H1 (cell line): ENCODE results near the gene FMNL1. TPM values are rescaled to one million over a fixed set of nuclear protein-coding genes. Genes with fewer than 3 reads are reported as not detected.
A peak's percentile ranks its signal among the peaks of the same experiment; 100 is the strongest.

Experiments
- CTCF ChIA-PET: fragments of 300-600 bp; sonication (Branson Sonifier 250); formaldehyde crosslinking; loops from one replicate; lab custom pipeline; 2021; ENCODE audit not compliant: partially characterized antibody; lab: Charles Lee
- POLR2A ChIA-PET: fragments of 300-600 bp; sonication (Branson Sonifier 250); formaldehyde crosslinking; loops from one replicate; lab custom pipeline; 2021; ENCODE audit warnings: inconsistent platforms; ENCODE audit not compliant: partially characterized antibody; lab: Charles Lee
- DNase-seq, 2 experiments: peaks; one replicate each; pipeline versions ENCODE4 v3.0.0 to v3.0.0-alpha.2; 2010 to 2022; ENCODE audit warnings: low spot score in 2 of 2, low read depth in 1 of 2, mixed read lengths in 1 of 2
- FAIRE-seq: peaks from 2 replicates; lab custom pipeline; 2011; peaks lifted over from hg19 to GRCh38; lab: Jason Lieb, UNC
- H2AFZ ChIP-seq: 2 replicates; pipeline ENCODE4 v1.8.1; 2012; ENCODE audit warnings: low read length, inconsistent platforms
- H2AK5ac ChIP-seq: 2 replicates; pipeline ENCODE4 v1.6.1; 2013; ENCODE audit warnings: low read depth, low read length
- H2BK120ac ChIP-seq: replicated peaks from 2 replicates; pipeline ENCODE3; 2013; ENCODE audit warnings: low read depth, low read length, inconsistent platforms
- H2BK12ac ChIP-seq: 2 replicates; pipeline ENCODE4 v1.6.1; 2013; ENCODE audit warnings: low read depth, low read length
- H2BK15ac ChIP-seq: 2 replicates; pipeline ENCODE4 v1.6.1; 2013; ENCODE audit warnings: low read length
- H2BK20ac ChIP-seq: 2 replicates; pipeline ENCODE4 v1.6.1; 2013; ENCODE audit warnings: low read length
- H2BK5ac ChIP-seq: 2 replicates; pipeline ENCODE4 v1.6.1; 2013; ENCODE audit warnings: low read depth, low read length
- H3K14ac ChIP-seq: 2 replicates; pipeline ENCODE4 v1.6.1; 2013; ENCODE audit warnings: inconsistent platforms; ENCODE audit not compliant: insufficient read length
- H3K18ac ChIP-seq: 2 replicates; pipeline ENCODE4 v1.6.1; 2013; ENCODE audit warnings: low read length; ENCODE audit errors: extremely low read depth
- H3K23ac ChIP-seq: 2 replicates; pipeline ENCODE4 v1.6.1; 2013; ENCODE audit warnings: inconsistent platforms; ENCODE audit not compliant: insufficient read length
- H3K23me2 ChIP-seq: 2 replicates; pipeline ENCODE4 v1.6.1; 2013; ENCODE audit warnings: low read depth, low read length
- H3K27ac ChIP-seq: 2 replicates; pipeline ENCODE4 v1.6.1; 2011; ENCODE audit warnings: low read depth, low read length, inconsistent platforms
- H3K27me3 ChIP-seq, 4 experiments: replicated peaks in 1 of 4; 1 replicate in 1 of 4; 2 replicates in 3 of 4; pipeline versions ENCODE4 v1.6.1 to v1.8.1; 2011 to 2013; ENCODE audit warnings: low read length in 3 of 4, mild to moderate bottlenecking in 3 of 4, inconsistent platforms in 2 of 4, mixed read lengths in 2 of 4, moderate library complexity in 1 of 4; ENCODE audit not compliant: control insufficient read depth in 3 of 4, insufficient read depth in 3 of 4; ENCODE audit errors: extremely low read depth in 1 of 4
- H3K36me3 ChIP-seq, 4 experiments: 2 replicates each; pipeline versions ENCODE4 v1.6.1 to v1.8.1; 2011 to 2013; ENCODE audit warnings: mild to moderate bottlenecking in 4 of 4, low read length in 3 of 4, moderate library complexity in 2 of 4, control low read depth in 1 of 4, inconsistent platforms in 1 of 4; ENCODE audit not compliant: insufficient read depth in 4 of 4, control insufficient read depth in 2 of 4
- H3K4ac ChIP-seq: replicated peaks from 2 replicates; pipeline ENCODE3; 2013; ENCODE audit warnings: low read length, low read depth, mixed read lengths, inconsistent platforms; ENCODE audit not compliant: insufficient read length
- H3K4me1 ChIP-seq, 4 experiments: replicated peaks in 1 of 4; 1 replicate in 1 of 4; 2 replicates in 3 of 4; pipeline versions ENCODE4 v1.6.1 to v1.8.1; 2011 to 2013; ENCODE audit warnings: low read length in 3 of 4, inconsistent platforms in 2 of 4, mixed read lengths in 1 of 4; ENCODE audit not compliant: insufficient read depth in 4 of 4, control insufficient read depth in 3 of 4
- H3K4me2 ChIP-seq, 2 experiments: 2 replicates each; pipeline versions ENCODE4 v1.6.1 to v1.8.1; 2011 to 2013; ENCODE audit warnings: low read depth in 2 of 2, low read length in 2 of 2, control low read depth in 1 of 2, inconsistent platforms in 1 of 2, mild to moderate bottlenecking in 1 of 2; ENCODE audit not compliant: insufficient read depth in 1 of 2
- H3K4me3 ChIP-seq, 4 experiments: fragments of 200-600, 300-600 bp in 1 of 4; sonication (generic), shearing (Covaris generic), sonication (Bioruptor Twin) in 1 of 4; 2 replicates each; pipeline versions ENCODE4 v1.5.1 to v1.8.1; 2011 to 2016; ENCODE audit warnings: low read length in 4 of 4, low read depth in 3 of 4, control low read depth in 2 of 4, inconsistent platforms in 2 of 4, mild to moderate bottlenecking in 2 of 4, mixed read lengths in 1 of 4, moderate library complexity in 1 of 4; ENCODE audit not compliant: insufficient read depth in 2 of 4; ENCODE audit errors: extremely low read depth in 1 of 4
- H3K56ac ChIP-seq: replicated peaks from 2 replicates; pipeline ENCODE3; 2013; ENCODE audit warnings: low read depth, mild to moderate bottlenecking, mixed read lengths, low read length, inconsistent platforms; ENCODE audit not compliant: insufficient read length
- H3K79me1 ChIP-seq: 2 replicates; pipeline ENCODE4 v1.6.1; 2013; ENCODE audit warnings: low read depth, low read length, control low read depth
- H3K79me2 ChIP-seq, 2 experiments: 2 replicates each; pipeline versions ENCODE4 v1.6.1 to v1.8.1; 2012 to 2013; ENCODE audit warnings: low read length in 2 of 2, mild to moderate bottlenecking in 2 of 2, inconsistent platforms in 1 of 2; ENCODE audit not compliant: insufficient read depth in 2 of 2, control insufficient read depth in 1 of 2
- H3K9ac ChIP-seq, 4 experiments: replicated peaks in 1 of 4; 1 replicate in 1 of 4; 2 replicates in 3 of 4; pipeline versions ENCODE4 v1.6.1 to v1.8.1; 2011 to 2013; ENCODE audit warnings: low read depth in 3 of 4, low read length in 3 of 4, control low read depth in 2 of 4, mild to moderate bottlenecking in 2 of 4, moderate library complexity in 2 of 4, inconsistent platforms in 1 of 4; ENCODE audit errors: extremely low read depth in 1 of 4
- H3K9me3 ChIP-seq, 2 experiments: 2 replicates each; pipeline versions ENCODE4 v1.6.1 to v1.8.1; 2012 to 2013; ENCODE audit warnings: mild to moderate bottlenecking in 2 of 2, moderate library complexity in 2 of 2, control low read depth in 1 of 2, inconsistent platforms in 1 of 2, low read depth in 1 of 2, low read length in 1 of 2, mixed read lengths in 1 of 2; ENCODE audit not compliant: insufficient read depth in 2 of 2
- H4K20me1 ChIP-seq, 2 experiments: replicated peaks in 1 of 2; 2 replicates each; pipeline versions ENCODE3 to v1.8.1; 2011 to 2013; ENCODE audit warnings: inconsistent platforms in 2 of 2, low read length in 2 of 2, mild to moderate bottlenecking in 1 of 2; ENCODE audit not compliant: insufficient read depth in 2 of 2, control insufficient read depth in 1 of 2
- H4K5ac ChIP-seq: 2 replicates; pipeline ENCODE4 v1.6.1; 2013; ENCODE audit warnings: low read length, low read depth, mixed read lengths, inconsistent platforms; ENCODE audit not compliant: insufficient read length
- H4K8ac ChIP-seq: 2 replicates; pipeline ENCODE4 v1.8.0; 2013; ENCODE audit warnings: mild to moderate bottlenecking, moderate library complexity, low read length, inconsistent platforms; ENCODE audit not compliant: insufficient read depth; ENCODE audit errors: extremely low read depth
- H4K91ac ChIP-seq: replicated peaks from 2 replicates; pipeline ENCODE3; 2013; ENCODE audit warnings: low read length, mixed read lengths, inconsistent platforms; ENCODE audit not compliant: insufficient read length
- ASH2L ChIP-seq: fragments of 200-600, 300-600 bp; sonication (generic); IDR thresholded peaks from one replicate; pipeline ENCODE4 v1.7.1; 2017; ENCODE audit warnings: low read length
- ATF2 ChIP-seq: IDR thresholded peaks from 2 replicates; pipeline ENCODE4 v1.6.1; 2012; ENCODE audit warnings: low read length, inconsistent platforms
- HDAC6 ChIP-seq: IDR thresholded peaks from one replicate; pipeline ENCODE4 v1.7.1; 2012; ENCODE audit warnings: low read depth, mild to moderate bottlenecking, inconsistent platforms, low read length, moderate library complexity
- PHF8 ChIP-seq: fragments of 200-600 bp; sonication (generic); conservative IDR thresholded peaks from 2 replicates; pipeline ENCODE4 v1.7.1; 2012; ENCODE audit warnings: low read depth, mild to moderate bottlenecking, inconsistent platforms, low read length, moderate library complexity
- RAD21 ChIP-seq, 2 experiments: IDR thresholded peaks in 1 of 2; conservative IDR thresholded peaks in 1 of 2; 2 replicates each; pipeline ENCODE4 v1.6.1; 2011; ENCODE audit warnings: low read depth in 2 of 2, low read length in 2 of 2, improper control_type of control experiment in 1 of 2, inconsistent platforms in 1 of 2, mild to moderate bottlenecking in 1 of 2, moderate library complexity in 1 of 2
- SAP30 ChIP-seq: fragments of 300-600 bp; sonication (generic); IDR thresholded peaks from 2 replicates; pipeline ENCODE4 v1.7.1; 2012; ENCODE audit warnings: low read length, moderate library complexity, mild to moderate bottlenecking, inconsistent platforms; ENCODE audit not compliant: insufficient read depth, insufficient replicate concordance
- WGBS, 2 experiments: shearing (Covaris generic) in 1 of 2; methylation state at CpG; one replicate each; pipeline versions ENCODE4 v1.1.6 to v1.1.7; 2013 to 2015; ENCODE audit warnings: low lambda C conversion rate in 2 of 2, mixed read lengths in 2 of 2, inconsistent platforms in 1 of 2, low coverage in 1 of 2, missing lambda C conversion rate in 1 of 2; ENCODE audit not compliant: insufficient replicate concordance in 2 of 2, insufficient coverage in 1 of 2, insufficient read length in 1 of 2; ENCODE audit errors: extremely low coverage in 1 of 2, missing lambda C conversion rate in 1 of 2; 5-methylcytosine and 5-hydroxymethylcytosine counted together
- polyA plus RNA-seq, 7 experiments: library from polyadenylated mRNA; depleted of rRNA in 3 of 7; stranded (reverse) in 5 of 7; unstranded in 2 of 7; fragments of >200 nt in 5 of 7; fragments of 200-250 nt in 2 of 7; gene quantifications; 1 replicate in 5 of 7; 2 replicates in 1 of 7; 4 replicates in 1 of 7; pipeline versions ENCODE4 v1.2.1 to v1.2.3, GENCODE V29; 2011 to 2013; ENCODE audit warnings: missing spikeins in 2 of 7, mixed read lengths in 2 of 7
- total RNA-seq: library from RNA; stranded (reverse); fragmentation: NEBNext Ultra II Directional; extraction: Animal tissue kit (Norgen Biotek cat#: 25700); gene quantifications from 2 replicates; pipeline ENCODE4 v1.2.1, GENCODE V29; 2021

Gene FMNL1
- total and polyA plus RNA-seq, 2 of the 8 experiments (the other 6 are each of a cell fraction or from before 2014, with no cell fraction given) = 2.5 to 8.6 TPM

GRCh38 chr17:45246861-45247428, 25.3 kb downstream of the FMNL1 start:
- Histone ChIP-seq H3K4ac (peak overlapping the region; percentile 60), H2BK5ac (peak overlapping the region; percentile 92; the same call in 1 of the 2 replicates), H4K8ac (peak overlapping the region; percentile 54), H4K5ac (peak overlapping the region; percentile 91), H3K23ac (no peak overlapping the region), H2AFZ (peak overlapping the region; percentile 6; the same call in 1 of the 2 replicates), H2AK5ac (no peak overlapping the region), H2BK20ac (no peak overlapping the region), H4K91ac (peak overlapping the region; percentile 86), H3K14ac (no peak overlapping the region), H3K23me2 (peaks cover 7% of the 10 kb centered on the region; the same call in 1 of the 2 replicates), H2BK120ac (no peak overlapping the region), H2BK15ac (peak overlapping the region; percentile 95; the same call in 1 of the 2 replicates), H3K79me2 (peaks cover 0 to 7% of the 10 kb centered on the region in 2 experiments; a peak in 1 of 4 replicates), H3K9ac (peak overlapping the region; percentile 8 to 52 (median 18); a peak in 3 of 7 replicates), H3K4me3 (peak overlapping the region; percentile 70 to 82 (median 74)), H2BK12ac (no peak overlapping the region), H3K4me2 (peak overlapping the region; percentile 78 to 85), H3K4me1 (peaks cover 3 to 20% (median 13%) of the 10 kb centered on the region in 4 experiments), H3K36me3 (peaks cover 0 to 5% (median 1%) of the 10 kb centered on the region in 4 experiments; a peak in 3 of 8 replicates), H3K56ac (peak overlapping the region; percentile 88), H3K18ac (peak overlapping the region; percentile 96), H3K27ac (no peak overlapping the region), H3K27me3 (no peaks in the 10 kb centered on the region; a peak in 2 of 7 replicates), H4K20me1 (peaks cover 1 to 3% of the 10 kb centered on the region in 2 experiments), H3K79me1 (peaks cover 9% of the 10 kb centered on the region), H3K9me3 (no peaks in the 10 kb centered on the region)
- 7% methylated on average over 32 of the region's 33 CpGs; no CpG with 5 or more reads in 1 of the 2 experiments for WGBS, 2 experiments
- FAIRE-seq = no peak
- DNase-seq = peak in 1 of 2 experiments; percentile 83
- ChIA-PET CTCF (interaction anchor here (0.7 to 21.3 kb wide), 17 partner anchors 11 to 179 kb away, joined by 3 to 362 read pairs (median 10); partner anchors contain the start of gene ACBD4), POLR2A (interaction anchor here (1.3 to 4.7 kb wide), 11 partner anchors 10 to 125 kb away, joined by 3 to 43 read pairs (median 8); partner anchors contain the start of genes HEXIM1 and HEXIM2)
- peak; percentile 58 to 62 for TF ChIP-seq RAD21 (IDR thresholded peaks at IDR 0.05 in 1 of 2, conservative IDR thresholded peaks at IDR 0.05 in 1 of 2; ENCODE audit: low read depth in 2 of 2, low read length in 2 of 2)
- TF ChIP-seq SAP30 = peak; percentile 34
- TF ChIP-seq ASH2L = peak; percentile 24
- no peak for TF ChIP-seq HDAC6
- 0 out of 2 replicates have a peak, but pooled peaks have one; percentile 48 for TF ChIP-seq ATF2
- peak; percentile 32; the same call in 1 of the 2 replicates for TF ChIP-seq PHF8
